Mesendoderm (in vitro differentiated cells): Measurements from ENCODE around the gene NT5C1B.

ENCODE experiments used
- DNase-seq: peaks from one replicate; pipeline ENCODE4 v3.0.0; 2013
- H2AK5ac ChIP-seq: 2 replicates; pipeline ENCODE4 v1.6.1; 2013; ENCODE audit warnings: low read length, inconsistent platforms
- H2BK120ac ChIP-seq: 2 replicates; pipeline ENCODE4 v1.6.1; 2013; ENCODE audit warnings: low read depth, mild to moderate bottlenecking, low read length, moderate library complexity, mixed read lengths
- H2BK15ac ChIP-seq: replicated peaks from 2 replicates; pipeline ENCODE4 v1.6.1; 2013; ENCODE audit warnings: low read depth, mild to moderate bottlenecking, moderate library complexity
- H2BK5ac ChIP-seq: 2 replicates; pipeline ENCODE4 v1.6.1; 2013; ENCODE audit warnings: low read length, inconsistent platforms
- H3K18ac ChIP-seq: 2 replicates; pipeline ENCODE4 v1.6.1; 2013; ENCODE audit warnings: mild to moderate bottlenecking, low read length, mixed read lengths
- H3K23ac ChIP-seq: one replicate; pipeline ENCODE4 v1.6.1; 2013; ENCODE audit warnings: low read length
- H3K27ac ChIP-seq: 2 replicates; pipeline ENCODE4 v1.5.1; 2013; ENCODE audit warnings: low read depth, mild to moderate bottlenecking, inconsistent platforms, low read length, moderate library complexity
- H3K27me3 ChIP-seq: 2 replicates; pipeline ENCODE4 v1.6.1; 2013; ENCODE audit warnings: low read length, control low read depth, mild to moderate bottlenecking, inconsistent platforms; ENCODE audit not compliant: insufficient read depth, poor library complexity
- H3K36me3 ChIP-seq: 2 replicates; pipeline ENCODE4 v1.6.1; 2013; ENCODE audit warnings: low read length, inconsistent platforms; ENCODE audit not compliant: control insufficient read depth, insufficient read depth
- H3K4ac ChIP-seq: one replicate; pipeline ENCODE4 v1.6.1; 2013; ENCODE audit warnings: low read depth, mild to moderate bottlenecking, low read length, moderate library complexity
- H3K4me1 ChIP-seq: 2 replicates; pipeline ENCODE4 v1.6.1; 2013; ENCODE audit warnings: low read depth, low read length, inconsistent platforms; ENCODE audit not compliant: control insufficient read depth
- H3K4me2 ChIP-seq: 2 replicates; pipeline ENCODE4 v1.6.1; 2013; ENCODE audit warnings: low read length
- H3K4me3 ChIP-seq: 2 replicates; pipeline ENCODE4 v1.5.1; 2013; ENCODE audit warnings: mild to moderate bottlenecking, low read length
- H3K56ac ChIP-seq: one replicate; pipeline ENCODE4 v1.6.1; 2013; ENCODE audit warnings: low read length
- H3K79me1 ChIP-seq: 2 replicates; pipeline ENCODE4 v1.6.1; 2013; ENCODE audit warnings: low read length, inconsistent platforms
- H3K79me2 ChIP-seq: 2 replicates; pipeline ENCODE4 v1.6.1; 2013; ENCODE audit warnings: mild to moderate bottlenecking, low read length; ENCODE audit not compliant: control insufficient read depth, insufficient read depth
- H3K9ac ChIP-seq: 2 replicates; pipeline ENCODE4 v1.6.1; 2013; ENCODE audit warnings: low read length, inconsistent platforms
- H4K5ac ChIP-seq: one replicate; pipeline ENCODE4 v1.6.1; 2013; ENCODE audit warnings: low read length
- H4K8ac ChIP-seq: one replicate; pipeline ENCODE4 v1.6.1; 2013; ENCODE audit warnings: low read depth, mild to moderate bottlenecking, control low read depth, low read length, moderate library complexity
- WGBS: extraction: QIAGEN DNeasy Blood & Tissue Kit; methylation state at CpG from one replicate; pipeline ENCODE4 v1.1.7; 2013; ENCODE audit warnings: low lambda C conversion rate, missing lambda C conversion rate; ENCODE audit not compliant: insufficient coverage; ENCODE audit errors: extremely low coverage; 5-methylcytosine and 5-hydroxymethylcytosine counted together

Gene NT5C1B

DNA sequence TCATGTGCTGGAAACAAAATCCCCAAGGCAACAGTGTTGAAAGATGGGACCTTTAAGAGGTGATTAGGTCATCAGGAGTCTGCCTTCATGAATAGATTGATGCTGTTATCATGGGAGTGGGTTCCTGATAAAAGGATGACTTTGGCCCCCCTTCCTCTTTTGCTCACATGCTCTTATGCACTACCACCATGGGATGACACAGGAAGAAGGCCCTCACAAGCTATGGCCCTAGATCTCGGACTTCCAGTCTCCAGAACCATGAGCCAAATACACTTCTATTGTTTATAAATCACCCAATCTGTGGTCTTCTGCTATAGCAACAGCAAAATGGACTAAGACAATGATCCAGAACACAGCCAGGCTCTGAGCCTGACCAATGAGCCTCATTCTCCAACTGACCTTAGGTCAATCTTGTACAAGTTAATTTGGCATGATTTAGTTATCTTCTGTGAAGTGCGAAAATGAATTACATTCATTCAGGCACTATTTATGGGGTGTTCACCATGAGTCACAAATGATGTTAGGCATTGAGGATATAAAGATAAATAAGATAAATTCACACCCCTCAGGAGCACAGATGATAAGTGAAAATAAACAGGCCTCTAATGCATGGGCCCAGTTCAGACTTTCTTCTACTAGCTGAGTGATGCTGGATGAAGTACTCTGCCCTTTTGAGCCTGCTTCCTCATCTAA lies 37.7 kb upstream of the NT5C1B start:
- no peaks in the 10 kb centered on the region for H3K4me1 ChIP-seq
- H3K27ac ChIP-seq, result no peak overlapping the region
- no peak overlapping the region for H4K8ac ChIP-seq
- no peak overlapping the region for H3K56ac ChIP-seq
- no peak overlapping the region for H3K9ac ChIP-seq
- no CpG with 5 or more reads among the region's 2 CpGs for whole genome bisulfite sequencing
- no peak overlapping the region for H3K18ac ChIP-seq
- H2BK120ac ChIP-seq, result no peak overlapping the region
- no peak overlapping the region for H3K4me2 ChIP-seq
- H3K79me1 ChIP-seq, result no peaks in the 10 kb centered on the region
- no peak for DNase-seq
- no peak overlapping the region for H2BK5ac ChIP-seq
- H3K36me3 ChIP-seq, result no peaks in the 10 kb centered on the region
- H4K5ac ChIP-seq, result no peak overlapping the region
- H3K27me3 ChIP-seq, result no peaks in the 10 kb centered on the region
- H3K4ac ChIP-seq, result no peak overlapping the region
- H2AK5ac ChIP-seq, result no peak overlapping the region
- H3K23ac ChIP-seq, result no peak overlapping the region
- H3K4me3 ChIP-seq, result no peak overlapping the region
- no peaks in the 10 kb centered on the region for H3K79me2 ChIP-seq
- no peak overlapping the region for H2BK15ac ChIP-seq

DNA sequence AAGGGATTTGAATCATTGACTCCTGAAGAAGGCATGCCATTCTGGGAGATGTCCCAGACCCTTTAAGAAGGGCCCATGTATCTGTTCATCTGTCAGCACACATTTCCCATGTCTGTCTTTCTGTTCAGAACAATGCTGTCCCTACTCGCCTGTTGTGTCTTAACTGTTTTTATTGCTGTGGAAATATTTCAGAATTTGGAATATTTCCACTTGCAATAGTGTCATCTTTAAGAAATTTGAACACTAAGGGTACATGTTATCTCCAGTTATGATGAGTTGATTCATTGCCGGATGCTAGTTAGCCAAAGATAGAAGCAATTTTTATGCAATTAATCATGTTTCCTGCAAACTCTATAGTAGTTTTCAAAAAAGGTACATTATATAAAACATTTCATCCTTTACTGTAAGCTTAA lies 36.9 kb upstream of the NT5C1B start:
- no peak overlapping the region for H3K4me2 ChIP-seq
- H2BK120ac ChIP-seq, result no peak overlapping the region
- H3K27ac ChIP-seq, result no peak overlapping the region
- H3K18ac ChIP-seq, result no peak overlapping the region
- H2BK5ac ChIP-seq, result no peak overlapping the region
- no peak overlapping the region for H2AK5ac ChIP-seq
- no peak overlapping the region for H4K5ac ChIP-seq
- no peak overlapping the region for H3K9ac ChIP-seq
- no peaks in the 10 kb centered on the region for H3K4me1 ChIP-seq
- no peaks in the 10 kb centered on the region for H3K36me3 ChIP-seq
- H4K8ac ChIP-seq, result no peak overlapping the region
- no CpG with 5 or more reads among the region's 2 CpGs for WGBS
- H3K56ac ChIP-seq, result no peak overlapping the region
- no peaks in the 10 kb centered on the region for H3K79me2 ChIP-seq
- H3K23ac ChIP-seq, result no peak overlapping the region
- no peak overlapping the region for H2BK15ac ChIP-seq
- no peak for DNase-seq
- H3K27me3 ChIP-seq, result no peaks in the 10 kb centered on the region
- H3K79me1 ChIP-seq, result no peaks in the 10 kb centered on the region
- no peak overlapping the region for H3K4ac ChIP-seq
- H3K4me3 ChIP-seq, result no peak overlapping the region

DNA sequence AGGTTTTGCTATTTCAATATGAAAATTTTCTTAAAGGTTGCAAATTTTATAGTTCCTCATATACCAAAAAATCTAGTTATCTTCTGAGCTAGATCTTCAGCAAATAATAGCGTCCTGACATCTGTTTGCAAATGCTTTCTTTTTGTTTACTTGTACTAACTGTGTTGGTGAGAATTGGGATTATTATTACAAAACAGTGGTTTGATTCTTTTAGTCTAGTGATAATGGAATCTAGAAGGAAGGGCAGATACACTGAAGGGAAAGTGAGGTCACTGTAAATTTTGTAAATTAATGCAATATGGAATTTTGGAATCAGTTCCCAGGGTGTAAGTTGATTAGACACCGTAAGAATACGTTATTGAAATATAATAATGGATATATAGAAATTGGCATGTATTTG lies 36.2 kb upstream of the NT5C1B start:
- no peak overlapping the region for H3K23ac ChIP-seq
- no peak overlapping the region for H3K4me2 ChIP-seq
- H2AK5ac ChIP-seq, result no peak overlapping the region
- H4K8ac ChIP-seq, result no peak overlapping the region
- H3K36me3 ChIP-seq, result no peaks in the 10 kb centered on the region
- H3K18ac ChIP-seq, result no peak overlapping the region
- H3K27me3 ChIP-seq, result no peaks in the 10 kb centered on the region
- no peaks in the 10 kb centered on the region for H3K79me1 ChIP-seq
- no peak overlapping the region for H3K9ac ChIP-seq
- no peak for DNase-seq
- no peak overlapping the region for H4K5ac ChIP-seq
- 100% methylated on average over 2 of the region's 3 CpGs for WGBS
- no peak overlapping the region for H3K27ac ChIP-seq
- no peak overlapping the region for H2BK15ac ChIP-seq
- no peaks in the 10 kb centered on the region for H3K79me2 ChIP-seq
- H2BK120ac ChIP-seq, result no peak overlapping the region
- H3K4me3 ChIP-seq, result no peak overlapping the region
- no peak overlapping the region for H3K56ac ChIP-seq
- no peak overlapping the region for H3K4ac ChIP-seq
- H2BK5ac ChIP-seq, result no peak overlapping the region
- no peaks in the 10 kb centered on the region for H3K4me1 ChIP-seq

DNA sequence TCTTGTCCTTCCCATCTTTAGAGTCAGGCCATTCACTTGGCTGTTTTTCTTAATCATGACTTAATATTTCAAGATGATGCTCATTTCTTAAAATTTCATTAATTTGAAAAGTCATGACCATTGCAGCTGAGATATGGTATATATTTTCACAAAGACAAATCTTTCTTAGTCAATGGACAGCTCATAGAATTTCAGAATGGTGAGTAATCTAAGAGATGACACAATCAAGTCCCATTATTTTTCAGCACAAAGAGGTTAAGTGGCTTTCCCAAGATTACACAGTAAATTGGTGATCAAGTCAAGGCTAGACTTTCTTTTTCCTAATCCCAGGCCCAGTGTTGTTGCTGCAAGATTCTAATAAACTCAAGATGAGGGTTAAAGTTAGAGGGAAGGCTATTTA lies 34.4 kb upstream of the NT5C1B start:
- H2BK120ac ChIP-seq, result no peak overlapping the region
- H3K4me3 ChIP-seq, result no peak overlapping the region
- H3K18ac ChIP-seq, result no peak overlapping the region
- no peak overlapping the region for H3K56ac ChIP-seq
- H3K79me1 ChIP-seq, result no peaks in the 10 kb centered on the region
- no peak overlapping the region for H4K8ac ChIP-seq
- no peaks in the 10 kb centered on the region for H3K79me2 ChIP-seq
- no peak overlapping the region for H2BK15ac ChIP-seq
- H3K4ac ChIP-seq, result no peak overlapping the region
- no peaks in the 10 kb centered on the region for H3K27me3 ChIP-seq
- no peak overlapping the region for H3K27ac ChIP-seq
- H3K4me2 ChIP-seq, result no peak overlapping the region
- DNase-seq, result no peak
- no peak overlapping the region for H3K9ac ChIP-seq
- no peaks in the 10 kb centered on the region for H3K36me3 ChIP-seq
- no peak overlapping the region for H2BK5ac ChIP-seq
- H3K23ac ChIP-seq, result no peak overlapping the region
- no peaks in the 10 kb centered on the region for H3K4me1 ChIP-seq
- H4K5ac ChIP-seq, result no peak overlapping the region
- H2AK5ac ChIP-seq, result no peak overlapping the region

DNA sequence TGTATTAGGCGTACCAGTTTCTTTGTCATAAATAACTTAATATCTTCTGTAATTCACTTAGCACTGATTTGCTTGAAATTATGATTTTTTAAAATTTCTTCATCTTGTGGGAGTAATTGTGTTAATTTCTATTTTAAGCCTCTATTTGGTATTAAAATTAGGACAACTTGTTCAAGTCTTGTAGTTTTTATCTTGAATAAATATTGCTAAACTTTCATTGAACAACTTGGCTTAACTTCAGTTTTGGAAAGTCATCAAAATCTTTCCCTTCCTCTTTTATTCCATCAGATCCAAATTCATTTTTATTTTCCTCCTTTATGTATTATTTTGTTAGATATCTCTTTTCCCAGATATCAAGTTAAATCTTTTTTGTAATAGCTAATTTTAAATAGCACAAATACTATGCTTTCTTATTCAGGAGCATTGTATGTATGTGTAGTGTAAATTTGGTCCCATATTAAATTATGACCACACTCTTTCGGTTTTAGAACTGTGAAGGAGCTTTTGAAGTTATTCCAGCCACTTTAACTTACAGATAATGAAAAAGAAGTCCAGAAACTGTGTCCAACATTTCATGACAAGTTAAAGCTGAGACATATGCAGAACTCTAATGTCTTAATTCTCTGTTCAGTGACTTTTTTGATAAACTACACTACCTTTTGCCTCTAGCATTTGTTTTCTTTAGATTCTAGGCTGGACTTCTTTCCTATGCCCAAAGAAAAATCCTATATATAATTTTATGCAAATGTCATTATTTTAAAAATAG lies 31.7 kb upstream of the NT5C1B start:
- no peak overlapping the region for H3K23ac ChIP-seq
- no peaks in the 10 kb centered on the region for H3K27me3 ChIP-seq

More for the DNA sequence above, 31.7 kb upstream of the NT5C1B start:
- H3K4ac ChIP-seq, result no peak overlapping the region
- no CpG with 5 or more reads among the region's 2 CpGs for WGBS
- H3K18ac ChIP-seq, result no peak overlapping the region
- no peak overlapping the region for H3K27ac ChIP-seq
- no peaks in the 10 kb centered on the region for H3K79me2 ChIP-seq
- H3K9ac ChIP-seq, result no peak overlapping the region
- DNase-seq, result no peak
- no peaks in the 10 kb centered on the region for H3K4me1 ChIP-seq
- H3K4me2 ChIP-seq, result no peak overlapping the region
- no peak overlapping the region for H4K5ac ChIP-seq
- H2AK5ac ChIP-seq, result no peak overlapping the region
- H3K4me3 ChIP-seq, result no peak overlapping the region
- no peak overlapping the region for H2BK15ac ChIP-seq
- no peaks in the 10 kb centered on the region for H3K79me1 ChIP-seq
- H2BK120ac ChIP-seq, result no peak overlapping the region
- H3K36me3 ChIP-seq, result no peaks in the 10 kb centered on the region
- no peak overlapping the region for H2BK5ac ChIP-seq
- no peak overlapping the region for H3K56ac ChIP-seq
- H4K8ac ChIP-seq, result no peak overlapping the region
